HL-60/S4 treated with phorbol 12-myristate 13-acetate at 8.2 ng/mL for 4 days and 3 days (cell line): ENCODE data around the gene EEF1B2.
"Not testable (repeated sequence)": the region's sequence is repeated elsewhere in the genome, so short reads cannot be mapped to it uniquely, and the experiment has no call there.

Experiments
- in situ Hi-C: fragments of 300-500 bp; cut with MboI; formaldehyde crosslinking; loops from 2 replicates; pipeline ENCODE4 v1.15.0; 2022; ENCODE audit warnings: low sequenced_read_pairs

The EEF1B2 gene

DNA sequence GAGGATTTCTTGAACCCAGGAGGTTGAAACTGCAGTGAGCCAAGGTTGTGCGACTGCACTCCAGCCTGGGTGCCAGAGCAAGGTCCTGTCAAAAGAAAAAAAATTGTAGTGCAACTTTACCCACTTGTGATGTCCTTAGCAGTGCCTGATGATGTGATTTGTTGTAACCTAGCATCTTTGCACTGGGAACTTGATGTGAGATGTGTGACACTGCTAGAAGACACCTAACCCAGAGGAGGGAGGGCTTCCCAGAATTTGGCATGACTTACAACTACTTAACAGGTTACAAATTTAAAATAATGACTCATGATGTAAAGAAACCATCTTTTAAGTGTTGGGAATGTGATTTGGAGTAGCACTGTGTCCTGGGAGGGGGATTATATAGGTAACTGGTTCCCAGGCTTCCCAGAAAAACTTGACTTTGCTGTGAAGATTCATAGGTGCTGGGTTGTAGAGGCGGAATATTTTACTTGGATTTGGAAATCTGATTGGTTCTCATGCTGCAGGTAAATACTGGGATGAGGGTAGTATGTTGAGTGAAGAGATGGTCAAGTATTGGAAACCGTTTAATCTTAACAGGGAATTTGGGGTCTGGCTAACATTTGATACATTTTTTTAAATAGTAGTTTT, 3.7 kb downstream of the EEF1B2 start:
- in situ Hi-C loops, result no loop called here

DNA sequence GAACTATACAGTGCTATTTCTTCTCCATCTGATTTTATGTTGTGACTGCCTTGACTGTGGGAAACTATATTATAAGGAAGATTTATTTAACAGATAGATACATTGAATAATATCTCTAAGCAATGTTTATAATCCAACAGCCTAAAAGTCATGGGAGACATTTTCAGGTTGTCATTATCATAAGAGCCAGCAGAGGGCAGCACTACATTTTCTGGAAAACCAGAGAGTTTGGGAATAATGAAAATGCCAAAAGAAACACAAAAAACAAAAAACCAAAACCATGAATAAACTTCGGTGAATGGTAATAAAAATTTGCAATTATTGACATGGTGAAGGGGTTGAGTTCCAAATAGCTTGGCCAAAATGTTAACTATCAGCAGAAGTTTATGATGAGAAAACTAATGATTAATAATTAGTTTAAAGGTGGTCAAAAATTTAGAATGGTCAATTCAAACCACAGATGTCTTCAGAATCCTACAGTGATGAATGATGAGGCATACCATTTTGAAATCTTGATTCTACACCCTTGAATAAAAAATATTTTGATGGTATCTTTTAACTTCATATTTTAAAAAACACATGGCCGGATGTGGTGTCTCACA, 4.7 kb downstream of the EEF1B2 start:
- in situ Hi-C loops, result no loop called here

GRCh38 chr2:206168230-206168629, 8.5 kb downstream of the EEF1B2 start:
- in situ Hi-C loops, result not testable (repeated sequence)

- in situ Hi-C loops, result not testable (repeated sequence)
Measured at GRCh38 chr2:206171624-206172397, 12.1 kb downstream of the EEF1B2 start.

- in situ Hi-C loops, result no loop called here
Measured at GRCh38 chr2:206173147-206173546, 13.5 kb downstream of the EEF1B2 start.

- in situ Hi-C loops, result no loop called here
Measured at GRCh38 chr2:206176121-206176520, 16.4 kb downstream of the EEF1B2 start.

DNA sequence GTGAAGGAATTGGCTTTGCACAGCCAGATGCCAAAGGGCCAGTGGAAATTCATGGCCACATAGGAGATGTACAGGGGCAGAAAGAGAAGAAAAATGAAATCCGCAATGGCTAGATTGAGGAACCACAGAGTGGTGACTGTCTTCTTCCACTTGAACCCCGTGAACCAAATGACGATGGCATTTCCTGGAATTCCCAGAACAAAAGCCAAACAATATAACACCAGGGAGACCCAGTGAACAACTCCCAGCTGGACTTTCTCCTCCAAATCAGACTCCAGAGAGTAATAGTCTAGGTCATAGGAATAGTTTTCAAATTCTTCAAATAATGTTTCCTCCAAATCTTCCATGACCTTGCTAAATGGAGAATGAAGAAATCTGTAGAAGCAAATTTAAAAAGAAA, 17.2 kb downstream of the EEF1B2 start:
- in situ Hi-C loops, result no loop called here

DNA sequence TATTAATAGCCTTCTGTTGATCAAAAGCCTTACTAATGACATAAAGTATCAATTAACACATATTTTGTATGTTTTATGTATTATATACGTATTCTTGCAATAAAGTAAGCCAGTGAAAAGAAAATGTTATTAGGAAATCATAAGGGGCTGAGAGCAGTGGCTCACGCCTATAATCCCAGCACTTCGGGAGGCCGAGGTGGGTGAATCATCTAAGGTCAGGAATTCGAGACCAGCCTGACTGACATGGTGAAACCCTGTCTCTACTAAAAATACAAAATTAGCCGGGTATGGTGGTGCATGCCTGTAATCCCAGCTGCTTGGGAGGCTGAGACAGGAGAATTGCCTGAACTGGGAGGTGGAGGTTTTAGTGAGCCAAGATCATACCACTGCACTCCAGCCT, 21.8 kb downstream of the EEF1B2 start:
- in situ Hi-C loops, result not testable (repeated sequence)

DNA sequence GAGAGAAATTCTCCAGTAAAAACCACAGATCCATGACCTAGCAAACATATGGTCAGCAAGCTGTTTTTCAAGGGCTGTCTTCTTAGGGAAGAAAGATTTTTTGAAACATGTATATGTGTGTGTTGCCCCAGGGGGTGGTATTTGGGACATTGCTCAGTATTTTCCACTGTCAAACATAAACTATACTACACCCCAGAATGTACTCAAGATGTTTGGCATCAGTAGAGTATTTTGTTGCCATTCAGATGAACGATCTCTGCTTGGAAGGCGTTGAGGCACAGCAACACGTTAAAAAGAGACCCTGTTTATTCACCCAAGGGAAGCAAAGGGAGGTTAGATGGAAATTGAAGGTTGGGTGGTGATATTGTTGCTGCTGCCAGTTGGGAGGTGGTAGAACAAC, 30.0 kb downstream of the EEF1B2 start:
- in situ Hi-C loops, result no loop called here

DNA sequence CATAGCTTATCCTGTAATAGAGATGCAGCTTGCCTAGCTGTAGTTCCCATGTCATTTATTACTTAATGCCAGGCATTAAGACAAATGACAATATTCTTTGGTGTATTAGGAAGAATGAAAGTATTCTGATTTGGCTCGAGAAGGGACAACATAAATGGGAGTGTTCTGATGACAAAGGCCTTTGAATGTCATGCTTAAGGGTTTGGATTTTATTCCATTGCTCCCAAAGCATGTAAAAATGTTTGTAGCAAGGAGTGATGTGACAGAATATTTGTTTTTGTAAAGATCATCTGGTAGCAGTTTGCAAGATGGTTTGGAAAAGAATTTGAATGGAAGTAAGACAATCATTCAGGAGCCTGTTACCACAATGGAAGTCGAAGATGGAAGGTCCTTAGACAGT, 30.4 kb downstream of the EEF1B2 start:
- in situ Hi-C loops, result no loop called here

- in situ Hi-C loops, result no loop called here
Measured at GRCh38 chr2:206190689-206191088, 31.0 kb downstream of the EEF1B2 start.

DNA sequence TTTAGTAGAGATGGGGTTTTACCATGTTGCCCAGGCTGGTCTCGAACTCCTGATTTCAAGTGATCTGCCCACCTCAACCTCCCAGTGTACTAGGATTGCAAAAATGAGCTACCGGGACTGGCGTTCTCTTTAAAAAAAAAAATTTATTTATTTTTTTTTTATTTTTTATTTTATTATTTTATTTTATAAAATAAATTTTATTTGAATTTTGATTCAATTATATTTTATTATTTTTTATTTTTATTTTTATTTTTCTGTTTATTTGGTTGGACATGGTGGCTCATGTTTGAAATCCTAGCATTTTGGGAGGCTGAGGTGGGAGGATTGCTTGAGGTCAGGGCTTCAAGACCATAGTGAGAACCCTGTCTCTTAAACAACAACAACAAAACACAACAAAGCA, 32.5 kb downstream of the EEF1B2 start:
- in situ Hi-C loops, result no loop called here

- in situ Hi-C loops, result no loop called here
Measured at GRCh38 chr2:206193671-206194357, 34.1 kb downstream of the EEF1B2 start.

- in situ Hi-C loops, result no loop called here
Measured at GRCh38 chr2:206198677-206199076, 39.0 kb downstream of the EEF1B2 start.

GRCh38 chr2:206201075-206201848, 41.6 kb downstream of the EEF1B2 start:
- in situ Hi-C loops, result no loop called here

DNA sequence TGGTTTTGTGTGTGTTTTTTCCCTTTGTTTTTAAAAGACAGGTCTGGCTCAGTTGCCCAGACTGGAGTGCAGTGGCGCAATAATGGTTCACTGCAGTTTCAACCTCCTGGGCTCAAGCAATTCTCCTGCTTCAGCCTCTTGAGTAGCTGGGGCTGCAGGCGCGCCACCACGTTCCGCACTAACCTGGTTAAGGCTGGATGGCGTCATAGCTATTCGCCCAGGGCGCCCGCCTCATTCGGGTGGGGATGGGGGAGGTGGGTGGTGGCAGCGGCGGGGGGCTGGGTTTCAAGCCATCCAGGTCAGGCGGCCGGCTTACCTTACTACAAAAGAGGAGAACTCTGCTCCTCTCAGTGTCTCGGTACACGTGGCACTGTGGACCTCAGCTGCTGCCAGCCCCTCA, 42.8 kb downstream of the EEF1B2 start:
- in situ Hi-C loops, result no loop called here

DNA sequence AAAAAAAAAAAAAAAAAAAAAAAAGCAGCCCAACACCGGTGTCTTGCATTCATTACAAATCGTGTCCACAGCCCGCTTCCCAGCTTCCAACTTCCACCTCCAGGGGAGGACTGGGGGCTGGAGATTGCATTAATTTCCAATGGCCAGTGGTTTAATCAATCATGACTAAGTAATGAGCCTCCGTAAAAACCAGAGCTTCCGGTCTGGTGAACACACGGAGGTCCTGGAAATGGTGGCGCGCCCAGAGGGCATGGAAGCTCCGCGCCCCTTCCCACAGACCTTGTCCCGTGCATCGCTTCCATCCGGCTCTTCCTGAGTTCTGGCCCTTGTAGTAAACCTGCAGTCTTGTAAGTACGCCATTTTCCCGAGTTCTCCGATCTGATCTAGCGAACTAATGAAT, 43.6 kb downstream of the EEF1B2 start:
- in situ Hi-C loops, result no loop called here

DNA sequence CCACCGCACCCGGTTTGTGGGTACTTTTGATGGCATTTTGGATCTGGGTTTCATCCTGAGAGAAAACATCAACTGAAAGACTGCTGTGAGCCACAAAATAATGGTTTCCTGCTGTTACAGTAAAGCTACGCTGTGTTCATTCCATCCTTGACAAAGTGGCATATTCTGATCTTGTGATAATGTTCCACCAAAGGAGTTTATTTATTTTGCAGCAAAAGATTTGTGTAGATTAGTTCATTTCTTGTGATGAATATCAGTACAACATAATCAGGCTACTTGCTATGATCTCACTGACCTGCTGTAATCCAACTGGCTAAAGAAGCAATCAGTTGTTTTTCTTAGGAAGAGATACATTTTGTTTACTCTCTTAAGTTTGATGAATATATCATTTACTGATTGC, 45.0 kb downstream of the EEF1B2 start:
- in situ Hi-C loops, result no loop called here

GRCh38 chr2:206207316-206207715, 47.6 kb downstream of the EEF1B2 start:
- in situ Hi-C loops, result not testable (repeated sequence)

GRCh38 chr2:206208900-206209299, 49.2 kb downstream of the EEF1B2 start:
- in situ Hi-C loops, result no loop called here
